Measurements from ENCODE around the gene IL24. TPM values are rescaled to one million over a fixed set of nuclear protein-coding genes. Genes with fewer than 3 reads are reported as not detected.

Gene IL24
- total and polyA plus RNA-seq, 12 donors: not detected

GRCh38 chr1:206949641-206950040 lies 52.4 kb downstream of the IL24 start:
- no peak for DNase-seq

GRCh38 chr1:206951318-206952100 lies 54.3 kb downstream of the IL24 start:
- Histone ChIP-seq H3K4me3 (no peak overlapping the region), H3K27ac (no peak overlapping the region), H3K36me3 (replicated peaks in 1 of 2) (no peaks in the 10 kb centered on the region), H3K9me3 (replicated peaks in 1 of 3) (no peaks in the 10 kb centered on the region), H3K4me1 (replicated peaks in 1 of 2) (no peaks in the 10 kb centered on the region), H3K27me3 (no peaks in the 10 kb centered on the region)
- 81 to 86% (median 84%) methylated on average over 4 of the region's 4 CpGs for WGBS, 4 donors
- TF ChIP-seq CTCF (IDR thresholded peaks at IDR 0.05) (no peak), POLR2A (IDR thresholded peaks at IDR 0.05) (no peak)
- no peak for DNase-seq
- intact Hi-C loops (cut with DNase I): no loop called here

More at GRCh38 chr1:206949641-206950040, 52.4 kb downstream of the IL24 start:
- Histone ChIP-seq H3K36me3 (replicated peaks in 1 of 2) (no peaks in the 10 kb centered on the region), H3K27ac (no peak overlapping the region), H3K9me3 (replicated peaks in 1 of 3) (no peaks in the 10 kb centered on the region), H3K4me3 (no peak overlapping the region), H3K4me1 (replicated peaks in 1 of 2) (no peaks in the 10 kb centered on the region), H3K27me3 (no peaks in the 10 kb centered on the region)
- 86 to 91% (median 88%) methylated on average over 5 of the region's 5 CpGs for WGBS, 4 donors
- TF ChIP-seq POLR2A (IDR thresholded peaks at IDR 0.05): no peak
- no peak for TF ChIP-seq CTCF (IDR thresholded peaks at IDR 0.05)
- intact Hi-C loops (cut with DNase I): no loop called here

- Histone ChIP-seq H3K4me1 (replicated peaks in 1 of 2) (no peaks in the 10 kb centered on the region), H3K36me3 (replicated peaks in 1 of 2) (no peaks in the 10 kb centered on the region), H3K27me3 (no peaks in the 10 kb centered on the region), H3K27ac (no peak overlapping the region), H3K9me3 (replicated peaks in 1 of 3) (no peaks in the 10 kb centered on the region), H3K4me3 (no peak overlapping the region)
- intact Hi-C loops (cut with DNase I): no loop called here
- no peak for DNase-seq
- WGBS, 4 donors: 59 to 68% (median 63%) methylated on average over 3 to 4 of the region's 4 CpGs
- TF ChIP-seq CTCF (IDR thresholded peaks at IDR 0.05): no peak
Observed at GRCh38 chr1:206952171-206952570, 54.9 kb downstream of the IL24 start.

- Histone ChIP-seq H3K27ac (no peak overlapping the region), H3K27me3 (no peaks in the 10 kb centered on the region), H3K4me3 (no peak overlapping the region), H3K36me3 (replicated peaks in 1 of 2) (no peaks in the 10 kb centered on the region), H3K9me3 (replicated peaks in 1 of 3) (no peaks in the 10 kb centered on the region), H3K4me1 (replicated peaks in 1 of 2) (no peaks in the 10 kb centered on the region)
- 63 to 88% (median 82%) methylated on average over 3 of the region's 3 CpGs for WGBS, 4 donors
- DNase-seq: no peak
- TF ChIP-seq POLR2A (IDR thresholded peaks at IDR 0.05) (no peak), CTCF (IDR thresholded peaks at IDR 0.05) (no peak)
- intact Hi-C loops (cut with DNase I): no loop called here
Observed at GRCh38 chr1:206953126-206953525, 55.9 kb downstream of the IL24 start.
